Ishikawa (cell line): ENCODE measurements around the gene TMEM217.

Experiments used
- CEBPB ChIP-seq: IDR thresholded peaks from 2 replicates; pipeline ENCODE4 v1.6.1; 2012
- CREB1 ChIP-seq: IDR thresholded peaks from 2 replicates; pipeline ENCODE4 v1.6.1; 2012; ENCODE audit warnings: low read depth
- EGR1 ChIP-seq: IDR thresholded peaks from 2 replicates; pipeline ENCODE4 v1.6.1; 2012
- EP300 ChIP-seq: IDR thresholded peaks from 2 replicates; pipeline ENCODE4 v1.6.1; 2012; ENCODE audit warnings: borderline replicate concordance
- FOXM1 ChIP-seq: IDR thresholded peaks from 2 replicates; pipeline ENCODE4 v1.6.1; 2012; ENCODE audit warnings: low read depth, borderline replicate concordance
- MAX ChIP-seq: IDR thresholded peaks from 2 replicates; pipeline ENCODE4 v1.6.1; 2012
- NFIC ChIP-seq: IDR thresholded peaks from 2 replicates; pipeline ENCODE4 v1.6.1; 2012
- RAD21 ChIP-seq: IDR thresholded peaks from 2 replicates; pipeline ENCODE4 v1.6.1; 2012; ENCODE audit warnings: low read depth
- REST ChIP-seq: IDR thresholded peaks from 2 replicates; pipeline ENCODE4 v1.6.1; 2012; ENCODE audit warnings: low read depth, mild to moderate bottlenecking
- TAF1 ChIP-seq: IDR thresholded peaks from 2 replicates; pipeline ENCODE4 v1.6.1; 2012; ENCODE audit warnings: low read depth, mild to moderate bottlenecking
- TCF12 ChIP-seq: IDR thresholded peaks from 2 replicates; pipeline ENCODE4 v1.6.1; 2012; ENCODE audit warnings: low read depth
- TEAD4 ChIP-seq: IDR thresholded peaks from 2 replicates; pipeline ENCODE4 v1.6.1; 2012
- USF1 ChIP-seq: IDR thresholded peaks from 2 replicates; pipeline ENCODE4 v1.6.1; 2012
- YY1 ChIP-seq: IDR thresholded peaks from 2 replicates; pipeline ENCODE4 v1.6.1; 2012; ENCODE audit warnings: low read depth
- ZBTB7A ChIP-seq: IDR thresholded peaks from 2 replicates; pipeline ENCODE4 v1.6.1; 2012; ENCODE audit warnings: low read depth

The TMEM217 gene

GRCh38 chr6:37254881-37255280 lies 3.1 kb downstream of the TMEM217 start:
- TF ChIP-seq NFIC (no peak), CEBPB (no peak), TAF1 (no peak), FOXM1 (no peak), USF1 (no peak), ZBTB7A (no peak), TCF12 (no peak), TEAD4 (no peak), EP300 (no peak), YY1 (no peak), EGR1 (no peak), CREB1 (no peak), REST (no peak), MAX (no peak), RAD21 (no peak)

GRCh38 chr6:37253486-37254007 lies 4.4 kb downstream of the TMEM217 start:
- no peak for TF ChIP-seq TAF1
- no peak for TF ChIP-seq NFIC
- no peak for TF ChIP-seq RAD21
- no peak for TF ChIP-seq EGR1
- TF ChIP-seq ZBTB7A, result no peak
- TF ChIP-seq EP300, result no peak
- no peak for TF ChIP-seq YY1
- TF ChIP-seq REST, result no peak
- TF ChIP-seq TCF12, result no peak
- TF ChIP-seq TEAD4, result no peak
- no peak for TF ChIP-seq FOXM1
- no peak for TF ChIP-seq CREB1
- TF ChIP-seq MAX, result no peak
- TF ChIP-seq CEBPB, result no peak
- TF ChIP-seq USF1, result no peak

- no peak for TF ChIP-seq NFIC
- no peak for TF ChIP-seq CEBPB
- no peak for TF ChIP-seq EP300
- TF ChIP-seq RAD21, result no peak
- TF ChIP-seq TAF1, result no peak
- no peak for TF ChIP-seq EGR1
- TF ChIP-seq TCF12, result no peak
- TF ChIP-seq TEAD4, result no peak
Measured at GRCh38 chr6:37251211-37251780, 6.6 kb downstream of the TMEM217 start.

GRCh38 chr6:37244430-37245310 lies 13.3 kb downstream of the TMEM217 start:
- 0 out of 2 replicates have a peak, but pooled peaks have one; percentile 7 for TF ChIP-seq RAD21
- TF ChIP-seq USF1, result no peak
- TF ChIP-seq MAX, result peak; percentile 56
- no peak for TF ChIP-seq REST
- peak; percentile 51 for TF ChIP-seq EP300
- TF ChIP-seq NFIC, result peak; percentile 93
- no peak for TF ChIP-seq YY1
- TF ChIP-seq CREB1, result no peak
- 0 out of 2 replicates have a peak, but pooled peaks have one; percentile 19 for TF ChIP-seq TEAD4
- peak; percentile 69 for TF ChIP-seq TCF12
- no peak for TF ChIP-seq ZBTB7A
- no peak for TF ChIP-seq EGR1
- no peak for TF ChIP-seq FOXM1
- TF ChIP-seq CEBPB, result peak; percentile 47; the same call in 1 of the 2 replicates
- TF ChIP-seq TAF1, result no peak
